Activated T-helper 1 cell treated with anti-CD3 and anti-CD28 coated beads, Interleukin-2, amount 50 U/mL, for 16 hours (primary cell): ENCODE data around the gene TEC.

Experiments
- DNase-seq, 2 donors: peaks; one replicate each; pipeline ENCODE4 v3.0.0-alpha.2; 2020; ENCODE audit warnings: low read depth in 1 of 2, low spot score in 1 of 2

Gene TEC

DNA sequence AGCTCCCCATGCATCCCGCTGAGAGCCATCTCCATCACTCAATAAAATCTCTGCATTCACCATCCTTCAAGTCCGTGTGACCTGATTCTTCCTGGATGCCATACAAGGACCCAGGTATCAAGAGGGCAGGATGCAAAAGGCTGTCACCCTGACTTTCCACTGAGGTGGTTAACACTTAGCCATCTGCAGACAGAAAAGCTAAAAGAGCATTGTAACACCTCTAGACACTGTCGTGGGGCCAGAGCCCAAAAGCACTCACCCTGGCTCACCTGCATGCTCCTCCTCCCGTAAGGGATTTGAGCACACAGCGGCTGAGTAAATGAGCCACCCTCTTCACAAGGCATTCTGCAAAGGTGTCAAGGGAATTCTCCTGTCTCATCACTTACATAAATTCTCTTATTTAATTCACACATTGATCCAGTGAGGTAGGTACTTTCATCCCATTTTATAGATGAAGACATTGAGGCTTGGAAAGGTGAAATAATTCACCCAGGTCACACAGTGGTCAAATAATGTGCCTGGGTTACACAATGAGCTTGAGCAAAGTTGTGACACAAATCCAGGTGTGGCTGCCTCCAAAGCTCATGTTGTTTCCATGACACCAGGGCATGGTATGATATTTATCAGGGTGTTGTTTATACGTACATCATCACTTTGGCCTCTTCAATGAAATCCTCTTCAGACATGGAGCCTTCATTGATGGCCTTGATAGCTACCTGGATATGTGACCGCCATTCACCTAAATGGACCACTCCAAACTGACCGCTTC is 183.6 kb downstream of the TEC start:
- DNase-seq: no peak
